HEK293 (cell line): ENCODE data around the gene TEX14.
A peak's percentile ranks its signal among the peaks of the same experiment; 100 is the strongest.

Source experiments
- CTCF ChIA-PET: fragments of 350-600 bp; formaldehyde crosslinking; extraction: SDS; loops from one replicate; lab custom pipeline; 2021; ENCODE audit warnings: antibody characterized with exemption; lab: Yijun Ruan, JAX
- POLR2A ChIA-PET: fragments of 300-600 bp; formaldehyde crosslinking; extraction: SDS; loops from one replicate; lab custom pipeline; 2020; ENCODE audit warnings: antibody characterized with exemption, inconsistent platforms; lab: Yijun Ruan, JAX
- H3K27ac ChIP-seq: fragments of 200-500 bp; sonication (Bioruptor generic); 2 replicates; pipeline ENCODE4 v1.5.1; 2014; ENCODE audit warnings: low read depth, low read length, control low read depth, inconsistent platforms; ENCODE audit errors: extremely low read depth
- H3K36me3 ChIP-seq, 2 experiments: fragments of 200-500 bp in 1 of 2; sonication (Bioruptor generic) in 1 of 2; 1 replicate in 1 of 2; 2 replicates in 1 of 2; pipeline ENCODE4 v1.5.1; 2014 to 2017; ENCODE audit warnings: inconsistent platforms in 2 of 2, low read length in 2 of 2; ENCODE audit not compliant: control insufficient read depth in 2 of 2, insufficient read depth in 1 of 2
- H3K4me1 ChIP-seq: fragments of 200-500 bp; sonication (Bioruptor generic); 2 replicates; pipeline ENCODE4 v1.5.1; 2014; ENCODE audit warnings: mild to moderate bottlenecking, low read length, inconsistent platforms; ENCODE audit not compliant: control insufficient read depth, insufficient read depth
- H3K4me3 ChIP-seq: 2 replicates; pipeline ENCODE4 v1.5.1; 2011; ENCODE audit warnings: low read depth, mild to moderate bottlenecking, control low read depth, low read length, moderate library complexity
- H3K9me3 ChIP-seq: fragments of 200-500 bp; sonication (Bioruptor generic); 2 replicates; pipeline ENCODE4 v1.5.1; 2014; ENCODE audit warnings: low read depth, low read length, inconsistent platforms; ENCODE audit not compliant: control insufficient read depth, insufficient read depth
- BCL6B ChIP-seq: fragments of 450-650 bp; formaldehyde crosslinking; IDR thresholded peaks from 2 replicates; pipeline ENCODE4 v1.5.1; 2017; ENCODE audit warnings: missing biosample characterization, missing genetic modification characterization
- KLF9 ChIP-seq: fragments of 450-650 bp; formaldehyde crosslinking; IDR thresholded peaks from 2 replicates; pipeline ENCODE4 v1.5.1; 2016; ENCODE audit warnings: missing biosample characterization, missing genetic modification characterization, low read depth
- MEIS1 ChIP-seq: sonication (generic); formaldehyde crosslinking; IDR thresholded peaks from 2 replicates; pipeline ENCODE4 v1.8.1; 2022; ENCODE audit warnings: missing genetic modification reagents, mild to moderate bottlenecking, borderline replicate concordance
- PRDM1 ChIP-seq: fragments of 450-650 bp; formaldehyde crosslinking; IDR thresholded peaks from 2 replicates; pipeline ENCODE4; 2016; ENCODE audit warnings: missing biosample characterization, missing genetic modification characterization
- SP3 ChIP-seq: fragments of 450-650 bp; formaldehyde crosslinking; IDR thresholded peaks from 2 replicates; pipeline ENCODE4 v1.5.1; 2016; ENCODE audit warnings: missing biosample characterization, missing genetic modification characterization
- SP7 ChIP-seq: fragments of 450-650 bp; formaldehyde crosslinking; IDR thresholded peaks from 2 replicates; pipeline ENCODE4 v1.5.1; 2016; ENCODE audit warnings: missing biosample characterization, missing genetic modification characterization
- ZBTB44 ChIP-seq: fragments of 450-650 bp; IDR thresholded peaks from 2 replicates; pipeline ENCODE4 v1.5.1; 2018; ENCODE audit warnings: missing biosample characterization, mild to moderate bottlenecking, missing genetic modification characterization
- ZNF114 ChIP-seq: fragments of 450-650 bp; formaldehyde crosslinking; IDR thresholded peaks from 2 replicates; pipeline ENCODE4 v1.5.0; 2017; ENCODE audit warnings: missing biosample characterization, missing genetic modification characterization
- ZNF138 ChIP-seq: fragments of 450-650 bp; formaldehyde crosslinking; IDR thresholded peaks from 2 replicates; pipeline ENCODE4 v1.5.1; 2016; ENCODE audit warnings: missing biosample characterization, missing genetic modification characterization, borderline replicate concordance
- ZNF174 ChIP-seq: fragments of 450-650 bp; formaldehyde crosslinking; IDR thresholded peaks from 2 replicates; pipeline ENCODE4 v1.5.0; 2017; ENCODE audit warnings: missing biosample characterization, mild to moderate bottlenecking, missing genetic modification characterization
- ZNF18 ChIP-seq: fragments of 450-650 bp; formaldehyde crosslinking; IDR thresholded peaks from 2 replicates; pipeline ENCODE4 v1.5.1; 2016; ENCODE audit warnings: missing biosample characterization, missing genetic modification characterization
- ZNF223 ChIP-seq: fragments of 450-650 bp; formaldehyde crosslinking; IDR thresholded peaks from 2 replicates; pipeline ENCODE4 v1.5.1; 2016; ENCODE audit warnings: missing biosample characterization, missing genetic modification characterization
- ZNF280D ChIP-seq: fragments of 450-650 bp; formaldehyde crosslinking; IDR thresholded peaks from 2 replicates; pipeline ENCODE4 v1.5.1; 2016; ENCODE audit warnings: missing biosample characterization, missing genetic modification characterization
- ZNF341 ChIP-seq: fragments of 450-650 bp; formaldehyde crosslinking; IDR thresholded peaks from 2 replicates; pipeline ENCODE4; 2016; ENCODE audit warnings: low read depth, missing biosample characterization, missing genetic modification characterization
- ZNF510 ChIP-seq: fragments of 450-650 bp; formaldehyde crosslinking; IDR thresholded peaks from 2 replicates; pipeline ENCODE4 v1.5.1; 2018; ENCODE audit warnings: mild to moderate bottlenecking, missing genetic modification characterization, missing biosample characterization; ENCODE audit not compliant: insufficient replicate concordance
- ZNF513 ChIP-seq: fragments of 450-650 bp; IDR thresholded peaks from 2 replicates; pipeline ENCODE4 v1.5.1; 2018; ENCODE audit warnings: missing biosample characterization, missing genetic modification characterization
- ZNF560 ChIP-seq: fragments of 450-650 bp; formaldehyde crosslinking; IDR thresholded peaks from 2 replicates; pipeline ENCODE4 v1.5.1; 2017; ENCODE audit warnings: missing biosample characterization, missing genetic modification characterization, borderline replicate concordance
- ZNF777 ChIP-seq: fragments of 450-650 bp; formaldehyde crosslinking; IDR thresholded peaks from 2 replicates; pipeline ENCODE4 v1.5.1; 2017; ENCODE audit warnings: missing biosample characterization, missing genetic modification characterization, borderline replicate concordance
- ZSCAN5A ChIP-seq: fragments of 450-650 bp; formaldehyde crosslinking; IDR thresholded peaks from 2 replicates; pipeline ENCODE4 v1.5.1; 2016; ENCODE audit warnings: missing biosample characterization, missing genetic modification characterization

TEX14 gene

GRCh38 chr17:58597371-58597770 is 94.5 kb downstream of the TEX14 start (continued):
- no peak for TF ChIP-seq SP7 (tag by site-specific recombination)

GRCh38 chr17:58595194-58595792 is 96.6 kb downstream of the TEX14 start:
- no peaks in the 10 kb centered on the region for H3K36me3 ChIP-seq
- CTCF ChIA-PET = interaction anchor here (0.6 to 2.1 kb wide), 8 partner anchors 9 to 372 kb away, joined by 3 to 15 read pairs (median 3); no protein-coding TSS in a partner anchor
- no peak overlapping the region for H3K27ac ChIP-seq
- TF ChIP-seq ZNF174 (tag by site-specific recombination) (no peak), PRDM1 (tag by site-specific recombination) (peak; percentile 49; the same call in 1 of the 2 replicates), ZNF341 (tag by site-specific recombination) (no peak), ZNF138 (no peak), SP3 (tag by site-specific recombination) (no peak), ZNF513 (tag by site-specific recombination) (no peak), ZNF223 (tag by site-specific recombination) (no peak), KLF9 (tag by site-specific recombination) (no peak)
- no peaks in the 10 kb centered on the region for H3K9me3 ChIP-seq
- H3K4me1 ChIP-seq = no peaks in the 10 kb centered on the region
- no peak overlapping the region for H3K4me3 ChIP-seq
- POLR2A ChIA-PET = interaction anchor here (1.4 to 4.8 kb wide), 2 partner anchors 36 to 64 kb away, joined by 3 to 23 read pairs; no protein-coding TSS in a partner anchor

- Histone ChIP-seq H3K4me3 (no peak overlapping the region), H3K9me3 (no peaks in the 10 kb centered on the region), H3K36me3 (no peaks in the 10 kb centered on the region), H3K27ac (no peak overlapping the region), H3K4me1 (no peaks in the 10 kb centered on the region)
- ChIA-PET CTCF (interaction anchor here (0.6 kb wide), 1 partner anchor 631 kb away, joined by 3 read pairs; no protein-coding TSS in a partner anchor), POLR2A (no interaction called here)
- TF ChIP-seq ZSCAN5A (tag by site-specific recombination) (no peak), ZNF560 (no peak), ZNF114 (no peak), ZNF280D (no peak), MEIS1 (no peak)
Measured at GRCh38 chr17:58593123-58593522, 98.7 kb downstream of the TEX14 start.

GRCh38 chr17:58591455-58591854 is 100.4 kb downstream of the TEX14 start:
- CTCF ChIA-PET = interaction anchor here (0.6 to 1.1 kb wide), 5 partner anchors 14 to 414 kb away, joined by 3 to 5 read pairs (median 3); no protein-coding TSS in a partner anchor
- TF ChIP-seq ZNF777 (tag by site-specific recombination) (no peak), BCL6B (tag by site-specific recombination) (no peak), ZNF18 (tag by site-specific recombination) (no peak), ZBTB44 (tag by site-specific recombination) (no peak), ZNF510 (tag by site-specific recombination) (no peak)

More at GRCh38 chr17:58591455-58591854, 100.4 kb downstream of the TEX14 start:
- Histone ChIP-seq H3K9me3 (no peaks in the 10 kb centered on the region), H3K36me3 (no peaks in the 10 kb centered on the region), H3K4me1 (no peaks in the 10 kb centered on the region), H3K27ac (no peak overlapping the region), H3K4me3 (no peak overlapping the region)
- POLR2A ChIA-PET = no interaction called here
